GM19452 (cell line): Measurements from ENCODE around the gene UTF1.

Experiments used
- ATAC-seq: cut with Tn5 transposase; IDR thresholded peaks from one replicate; pipeline ENCODE4 v1.9.1; 2021; ENCODE audit not compliant: unreplicated experiment

The UTF1 gene, protein sequence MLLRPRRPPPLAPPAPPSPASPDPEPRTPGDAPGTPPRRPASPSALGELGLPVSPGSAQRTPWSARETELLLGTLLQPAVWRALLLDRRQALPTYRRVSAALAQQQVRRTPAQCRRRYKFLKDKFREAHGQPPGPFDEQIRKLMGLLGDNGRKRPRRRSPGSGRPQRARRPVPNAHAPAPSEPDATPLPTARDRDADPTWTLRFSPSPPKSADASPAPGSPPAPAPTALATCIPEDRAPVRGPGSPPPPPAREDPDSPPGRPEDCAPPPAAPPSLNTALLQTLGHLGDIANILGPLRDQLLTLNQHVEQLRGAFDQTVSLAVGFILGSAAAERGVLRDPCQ

DNA sequence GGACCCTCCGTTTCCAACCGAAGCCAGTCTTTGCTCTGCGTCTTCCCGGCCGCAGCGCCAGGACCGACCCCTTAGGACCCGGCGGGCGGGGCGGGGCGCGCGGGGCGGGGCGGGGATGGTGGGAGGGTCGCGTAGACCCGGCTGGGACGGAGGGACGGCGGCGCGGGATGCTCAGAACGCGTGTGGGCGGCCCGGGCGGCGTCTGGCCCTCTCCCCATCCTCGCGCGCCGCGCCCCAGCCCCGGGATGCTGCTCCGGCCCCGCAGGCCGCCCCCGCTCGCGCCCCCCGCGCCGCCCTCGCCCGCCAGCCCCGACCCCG is at the start of gene UTF1:
Gene UTF1 (plus strand): TSS at position 174 of the 318 bp plus-strand sequence. CDS start 72 bp downstream, at position 246.
- ATAC-seq: no peak

DNA sequence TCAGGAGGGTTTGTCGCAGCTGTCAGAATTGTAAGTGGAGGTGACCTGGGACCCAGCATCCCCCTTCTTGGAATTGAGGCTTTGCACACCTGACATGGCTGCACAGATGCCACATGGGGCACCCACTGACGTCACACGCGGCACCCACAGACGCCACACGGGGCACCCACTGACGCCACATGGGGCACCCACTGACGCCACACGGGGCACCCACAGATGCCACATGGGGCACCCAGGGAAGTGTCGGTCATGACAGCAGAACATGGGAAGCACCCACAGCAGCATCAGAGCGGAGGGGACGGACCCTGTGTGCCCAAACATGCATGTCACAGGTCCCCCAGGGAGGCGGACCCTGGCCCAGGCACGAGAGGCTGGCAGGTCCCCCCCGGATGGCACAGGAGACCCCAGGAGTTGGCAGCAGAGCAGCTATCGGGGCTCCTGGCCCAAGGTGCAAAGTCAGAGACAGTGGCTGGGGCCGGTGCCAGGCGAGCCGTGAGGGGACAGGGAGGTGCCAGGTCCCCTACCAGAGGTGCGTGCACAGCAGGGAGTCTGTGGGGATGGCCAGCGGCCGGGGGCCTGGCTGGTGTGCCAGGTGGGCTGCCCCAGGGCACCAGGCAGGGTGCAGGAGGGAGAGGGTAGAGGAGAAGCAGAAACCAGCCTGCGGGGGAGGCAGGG is 48.9 kb upstream of the UTF1 start:
- no peak for ATAC-seq

DNA sequence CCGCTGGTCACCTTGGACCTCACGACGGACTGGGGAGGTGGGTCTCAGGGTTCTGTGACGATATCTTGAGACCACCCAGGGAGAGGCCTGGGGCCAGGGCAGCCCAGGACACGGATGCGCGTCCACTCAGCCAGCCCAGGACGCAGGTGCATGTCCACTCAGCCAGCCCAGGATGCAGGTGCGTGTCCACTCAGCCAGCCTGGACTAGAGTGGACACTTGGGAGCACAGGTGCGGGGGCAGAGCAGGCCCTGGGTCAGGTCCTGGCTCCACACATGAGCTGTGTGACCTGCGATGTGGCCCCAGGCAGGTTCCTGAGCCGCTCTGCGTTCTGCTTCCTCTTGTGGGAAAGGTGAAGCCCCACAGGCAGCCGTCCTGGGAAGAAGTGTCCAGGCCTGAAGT is 47.8 kb upstream of the UTF1 start:
- no peak for ATAC-seq

DNA sequence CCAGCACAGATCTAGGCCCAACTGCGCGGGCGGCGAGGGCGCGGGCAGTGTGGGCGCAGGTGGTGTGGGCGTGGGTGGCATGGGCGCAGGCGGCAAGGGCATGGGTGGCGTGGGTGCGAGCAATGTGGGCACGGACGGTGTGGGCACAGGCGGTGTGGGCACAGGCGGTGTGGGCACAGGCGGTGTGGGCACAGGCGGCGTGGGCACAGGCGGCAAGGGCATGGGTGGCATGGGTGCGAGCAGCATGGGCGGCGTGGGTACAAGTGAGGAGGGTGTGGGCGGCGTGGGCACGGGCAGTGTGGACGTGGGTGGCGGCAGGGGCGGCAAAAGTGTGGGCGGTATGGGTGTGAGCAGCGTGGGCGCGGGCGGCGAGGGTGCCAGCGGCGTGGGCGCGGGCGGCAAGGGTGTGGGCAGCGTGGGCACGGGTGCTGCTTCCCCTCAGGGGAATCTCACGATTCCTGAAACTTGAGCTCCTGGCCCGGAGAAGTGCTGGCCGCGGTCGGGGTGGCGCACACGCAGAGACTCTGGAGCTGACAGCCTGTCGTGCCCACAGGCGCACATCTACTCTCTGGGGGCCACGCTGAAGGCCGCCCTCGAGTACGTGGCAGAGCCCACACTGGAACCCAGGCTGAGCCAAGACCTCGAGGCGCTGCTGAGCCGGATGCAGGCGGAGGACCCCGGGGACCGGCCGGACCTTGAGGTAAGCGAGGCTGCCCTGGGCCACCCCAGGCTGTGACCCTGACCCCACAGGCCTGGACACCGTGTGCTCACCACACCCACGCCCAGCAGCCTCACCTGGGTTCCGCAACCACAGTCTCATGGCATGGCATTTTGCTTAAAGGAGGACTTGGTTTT is 47.0 kb upstream of the UTF1 start:
- ATAC-seq: no peak

DNA sequence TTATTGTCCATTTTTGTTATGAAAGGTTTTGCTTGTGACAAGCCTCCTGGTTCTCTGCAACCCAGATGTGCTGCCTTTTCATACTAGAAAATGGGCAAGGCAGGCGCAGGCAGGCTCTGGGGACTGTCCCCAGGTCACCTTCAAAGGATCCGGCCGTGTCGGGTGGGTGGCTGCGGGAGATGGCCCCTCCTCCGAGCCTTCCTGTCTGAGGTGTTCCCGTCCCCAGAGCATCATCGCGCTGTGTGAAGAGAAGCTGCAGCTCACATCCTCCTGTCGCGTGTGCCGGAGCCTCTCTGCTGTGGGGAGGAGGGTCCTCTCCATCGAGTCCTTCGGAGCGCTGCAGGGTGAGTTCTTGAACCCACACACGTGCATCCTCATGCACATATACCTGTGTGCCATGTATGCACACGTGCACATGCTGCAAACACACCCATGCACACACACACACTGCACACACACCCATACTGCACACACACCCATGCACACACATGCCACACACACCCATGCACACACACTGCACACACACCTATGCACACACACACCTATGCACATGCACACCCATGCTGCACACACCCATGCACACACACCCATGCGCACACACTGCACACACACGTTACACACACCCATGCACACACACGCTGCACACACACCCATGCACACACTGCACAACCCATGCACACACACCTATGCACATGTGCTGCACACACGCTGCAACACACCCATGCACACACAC is 46.2 kb upstream of the UTF1 start:
- no peak for ATAC-seq

DNA sequence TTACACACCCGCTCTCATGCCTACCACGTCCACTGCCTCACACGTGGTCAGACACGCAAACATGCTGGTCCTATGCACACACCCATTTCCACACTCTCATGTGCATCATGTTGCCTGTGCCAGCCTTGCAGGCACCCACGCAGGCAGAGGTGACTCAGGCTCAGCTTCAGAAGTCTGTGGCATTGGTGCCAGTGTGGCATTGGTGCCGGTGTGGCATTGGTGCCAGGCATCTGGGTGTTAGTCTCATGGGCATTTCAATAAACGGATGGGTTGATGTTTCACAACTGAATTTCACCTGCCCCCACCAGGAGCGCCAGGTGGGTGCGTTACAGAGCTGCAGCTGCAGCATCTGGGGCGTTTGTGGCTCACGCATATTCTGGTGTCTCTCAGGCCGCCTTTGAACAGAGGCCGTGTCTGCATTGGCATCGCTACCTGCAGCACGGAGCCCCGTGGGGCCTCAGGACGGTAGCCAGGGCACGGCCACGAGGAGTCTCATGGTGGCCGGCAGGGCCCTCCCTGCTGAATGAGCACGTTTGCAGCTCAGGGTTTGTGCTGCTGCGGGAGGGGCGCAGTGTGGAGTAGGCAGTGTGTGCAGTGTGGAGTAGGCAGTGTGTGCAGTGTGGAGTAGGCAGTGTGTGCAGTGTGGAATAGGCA is 45.3 kb upstream of the UTF1 start:
- ATAC-seq: no peak

DNA sequence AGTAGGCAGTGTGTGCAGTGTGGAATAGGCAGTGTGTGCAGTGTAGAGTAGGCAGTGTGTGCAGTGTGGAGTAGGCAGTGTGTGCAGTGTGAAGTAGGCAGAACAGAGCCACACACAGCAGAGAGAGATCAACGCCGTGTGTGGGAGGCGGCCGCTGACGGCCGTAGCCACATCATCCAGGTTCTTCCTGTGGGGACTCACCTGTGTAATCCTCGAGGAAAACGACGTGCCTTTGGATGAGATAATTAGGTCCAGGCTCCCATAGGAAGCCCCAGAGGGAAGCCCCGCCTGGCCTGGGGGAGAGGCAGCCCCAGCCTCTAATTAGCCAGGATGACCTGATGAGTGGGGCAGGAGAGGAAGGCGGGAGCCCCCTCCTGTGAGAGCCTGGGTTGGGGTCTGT is 44.6 kb upstream of the UTF1 start:
- no peak for ATAC-seq

DNA sequence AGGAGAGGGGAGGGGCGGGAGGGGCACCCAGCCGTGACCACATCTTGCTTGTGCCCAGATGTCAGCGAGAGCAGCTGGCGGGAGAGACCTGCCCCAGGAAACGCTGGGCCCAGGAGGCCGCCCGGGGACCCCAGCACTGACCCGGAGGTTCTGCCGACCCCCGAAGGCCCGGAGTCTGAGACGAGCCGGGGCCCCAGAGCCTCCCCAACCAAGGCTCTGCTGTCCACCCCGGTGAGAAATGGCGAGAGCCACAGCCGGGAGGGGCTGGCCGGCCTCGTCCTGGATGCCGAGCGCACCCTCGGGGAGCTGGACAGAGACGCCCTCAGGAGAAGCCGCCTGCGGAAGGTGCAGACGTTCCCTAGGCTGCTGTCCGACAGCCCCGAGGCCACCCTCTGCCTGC is 44.1 kb upstream of the UTF1 start:
- no peak for ATAC-seq

DNA sequence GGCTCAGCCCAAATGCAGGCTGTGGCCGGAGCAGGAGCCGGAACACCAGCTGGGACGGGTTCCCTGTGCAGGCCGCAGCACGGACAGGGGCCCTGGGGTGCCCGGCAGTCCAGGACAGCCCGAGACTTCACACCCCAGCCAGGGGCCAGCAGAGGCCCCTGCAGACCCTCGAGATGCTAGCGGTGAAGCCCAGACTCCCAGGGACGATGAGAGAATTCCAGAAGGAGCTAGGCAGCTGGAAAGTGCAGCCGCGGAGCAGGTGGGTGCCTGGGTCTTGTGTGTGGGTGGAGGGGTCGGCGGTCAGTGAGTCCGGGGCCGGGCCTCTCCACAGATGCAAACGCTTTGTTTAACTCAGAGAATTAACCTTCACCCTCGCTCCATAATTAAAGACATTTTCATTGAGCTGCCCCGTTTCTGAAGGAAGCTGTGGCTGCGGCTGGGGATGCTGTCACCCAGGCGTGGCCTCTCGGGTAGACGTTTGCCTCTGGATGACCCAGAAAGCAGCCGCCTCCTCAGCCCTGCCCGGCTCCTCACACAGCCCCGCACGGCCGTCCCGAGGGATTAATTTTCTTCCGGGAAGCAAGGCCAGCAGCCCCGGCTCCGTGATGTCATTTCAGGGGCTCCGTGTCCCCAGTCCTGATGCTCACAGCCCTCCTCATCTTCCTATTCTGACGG is 43.5 kb upstream of the UTF1 start:
- no peak for ATAC-seq

DNA sequence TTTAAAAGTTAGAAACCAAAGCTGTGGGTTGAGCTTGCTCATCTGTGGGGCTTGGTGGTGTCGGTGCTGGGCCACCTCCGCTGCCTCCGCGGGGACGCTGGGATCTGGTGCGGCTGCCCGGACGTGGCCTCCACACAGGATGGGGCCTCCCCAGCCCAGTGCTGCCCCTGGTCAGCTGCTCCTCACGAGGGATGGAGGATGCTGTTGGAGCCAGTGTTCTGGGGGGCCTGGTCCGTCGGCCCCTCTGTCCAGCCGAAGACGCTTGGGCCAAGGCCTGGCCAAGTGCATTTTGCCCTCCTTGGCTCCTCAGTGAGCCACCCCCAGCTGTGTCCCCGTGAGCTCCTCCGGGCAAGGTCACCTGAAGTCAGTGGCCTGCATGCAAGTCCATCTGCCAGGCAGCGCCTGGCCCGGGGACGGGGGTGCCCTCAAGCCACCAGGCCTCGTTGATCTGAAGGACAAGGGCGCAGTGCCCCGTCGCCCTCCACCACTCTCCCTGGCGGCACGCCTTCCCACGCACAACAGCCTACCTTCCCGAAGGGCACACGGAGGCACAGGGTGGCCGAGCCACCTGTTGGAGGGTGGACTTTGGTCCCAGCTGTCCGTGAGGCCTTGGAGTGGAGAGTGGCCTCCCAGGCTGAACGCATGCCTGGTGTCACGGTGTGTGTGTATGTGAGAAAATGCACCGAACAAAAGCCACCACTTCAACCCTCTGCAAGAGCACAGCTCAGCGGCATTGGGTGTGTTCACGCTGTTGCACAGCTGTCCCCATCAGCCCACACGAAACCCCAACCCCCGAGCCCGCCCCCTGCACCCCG is 42.7 kb upstream of the UTF1 start:
- ATAC-seq: no peak

DNA sequence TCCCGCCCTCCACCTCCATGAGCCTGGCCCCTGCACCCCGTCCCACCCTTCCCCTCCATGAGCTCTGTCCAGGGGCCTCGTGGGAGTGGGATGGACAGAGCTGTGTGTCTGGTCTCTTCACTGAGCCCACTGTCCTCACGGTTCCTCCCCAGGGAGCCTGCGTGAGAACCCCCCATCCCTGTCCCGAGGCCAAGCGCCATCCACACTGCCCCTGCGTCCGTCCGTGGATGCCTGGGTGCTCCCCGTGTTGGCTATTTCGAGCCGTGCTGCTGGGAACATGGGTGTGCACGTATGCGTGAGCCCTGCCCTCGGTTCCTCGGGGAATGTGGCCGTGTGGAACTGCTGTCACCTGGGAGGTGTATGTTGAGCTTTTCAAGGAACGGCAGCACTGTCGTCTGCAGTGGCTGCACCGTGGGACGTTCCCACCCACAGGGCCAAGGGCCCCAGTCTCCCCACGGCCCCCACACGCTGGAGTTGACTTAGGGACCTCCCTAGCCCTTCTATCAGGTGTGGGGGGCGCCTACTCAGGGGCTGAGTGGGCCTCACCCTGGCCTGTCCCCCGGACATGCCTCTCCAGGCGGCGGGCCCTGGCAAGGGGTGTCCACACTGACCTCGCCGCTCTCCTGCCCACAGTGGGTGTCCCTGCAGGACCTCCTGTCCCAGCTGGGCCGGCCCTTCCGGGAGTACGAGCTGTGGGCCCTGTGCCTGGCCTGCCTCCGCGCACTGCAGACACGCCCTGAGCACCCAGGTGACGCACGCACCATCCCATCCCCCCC is 41.9 kb upstream of the UTF1 start:
- ATAC-seq: no peak

DNA sequence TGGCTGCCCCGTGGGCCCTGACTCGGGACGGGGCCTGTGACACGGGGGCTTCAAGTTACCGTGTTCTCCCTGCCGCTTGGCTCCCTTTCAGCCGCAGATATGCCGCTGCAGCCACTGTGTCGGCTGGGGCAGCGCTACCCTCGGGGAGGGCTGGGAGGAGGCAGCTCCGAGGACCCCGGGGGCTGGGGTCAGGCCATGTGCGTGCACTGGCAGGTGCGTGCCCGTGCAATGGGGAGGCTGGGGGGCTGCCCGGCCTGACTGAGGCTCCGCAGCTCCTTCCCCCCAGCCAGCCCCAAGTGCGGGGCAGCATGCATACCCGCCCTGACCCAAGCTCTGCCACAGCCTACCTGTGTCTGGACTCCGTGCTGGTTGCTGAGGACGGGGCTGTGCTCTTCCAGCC is 40.8 kb upstream of the UTF1 start:
- ATAC-seq: no peak

DNA sequence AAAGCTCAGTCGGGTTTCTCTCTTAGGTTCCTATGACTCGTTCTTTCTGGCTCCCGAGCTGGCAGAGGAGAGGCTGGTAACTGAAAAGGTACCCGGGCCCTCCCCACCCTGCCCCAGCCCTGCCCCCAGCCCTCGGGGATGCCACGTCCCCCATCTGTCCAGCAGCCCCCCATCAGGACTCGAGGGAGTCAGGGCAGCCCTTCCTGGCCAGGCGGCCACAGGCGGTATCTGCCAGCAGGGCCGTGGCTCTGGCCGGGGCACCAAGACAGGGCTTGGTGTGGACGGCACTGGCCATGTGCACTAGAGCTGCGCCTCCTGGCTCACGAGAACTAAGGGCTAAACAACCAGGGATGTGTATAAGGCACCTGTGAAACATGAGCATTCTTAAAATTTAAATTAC is 40.3 kb upstream of the UTF1 start:
- no peak for ATAC-seq

DNA sequence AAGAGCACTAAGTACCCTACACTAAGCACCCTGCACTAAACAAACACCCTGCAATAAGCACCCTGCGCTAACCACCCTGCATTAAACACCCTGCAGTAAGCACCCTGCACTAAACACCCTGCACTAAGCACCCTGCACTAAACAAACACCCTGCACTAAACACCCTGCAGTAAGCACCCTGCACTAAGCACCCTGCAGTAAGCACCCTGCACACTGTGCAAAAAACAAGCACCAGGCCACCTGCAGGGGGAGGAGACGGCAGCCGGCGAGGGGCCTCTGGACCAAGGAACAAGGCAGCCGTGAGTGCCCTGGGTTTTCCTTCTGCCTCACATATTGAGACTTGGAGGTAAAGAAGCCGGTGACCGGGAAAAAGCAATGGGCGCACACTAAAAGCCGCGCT is 39.8 kb upstream of the UTF1 start:
- no peak for ATAC-seq

DNA sequence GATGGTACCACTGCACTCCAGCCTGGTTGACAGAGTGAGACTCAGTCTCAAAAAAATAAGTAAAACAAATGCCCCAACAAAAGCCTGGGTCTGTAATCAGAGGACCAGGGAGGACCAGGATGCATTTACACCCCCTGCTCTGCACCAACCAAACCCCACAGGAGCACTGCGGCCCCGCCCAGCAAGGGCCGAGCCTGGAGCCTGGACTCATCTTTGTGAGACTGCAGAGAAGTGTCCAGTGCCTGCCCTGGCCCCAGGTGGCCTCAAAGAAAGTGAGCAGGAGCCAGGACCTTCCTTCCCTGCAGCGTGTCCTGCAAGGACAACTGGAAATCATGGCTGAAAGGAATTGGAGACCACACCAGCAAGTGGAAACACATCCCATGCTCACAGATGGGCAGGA is 38.4 kb upstream of the UTF1 start:
- no peak for ATAC-seq

DNA sequence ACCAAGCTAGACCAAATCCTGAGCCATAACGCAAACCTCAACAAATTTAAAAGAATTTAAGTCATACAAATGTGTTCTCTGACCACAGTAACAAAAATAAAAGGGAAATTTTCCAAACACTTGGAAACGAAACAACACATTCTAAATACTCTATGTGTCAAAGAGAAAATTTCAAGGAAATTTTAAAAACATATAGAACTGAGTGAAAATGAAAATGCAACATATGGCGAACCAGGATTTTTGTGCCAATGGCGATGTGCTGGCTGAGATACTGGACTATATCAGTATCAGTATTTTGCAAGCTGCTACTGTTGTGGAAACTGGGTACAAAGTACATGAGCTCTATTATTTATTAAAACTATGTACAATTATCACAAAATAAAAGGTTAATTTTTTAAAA is 35.9 kb upstream of the UTF1 start:
- ATAC-seq: no peak

DNA sequence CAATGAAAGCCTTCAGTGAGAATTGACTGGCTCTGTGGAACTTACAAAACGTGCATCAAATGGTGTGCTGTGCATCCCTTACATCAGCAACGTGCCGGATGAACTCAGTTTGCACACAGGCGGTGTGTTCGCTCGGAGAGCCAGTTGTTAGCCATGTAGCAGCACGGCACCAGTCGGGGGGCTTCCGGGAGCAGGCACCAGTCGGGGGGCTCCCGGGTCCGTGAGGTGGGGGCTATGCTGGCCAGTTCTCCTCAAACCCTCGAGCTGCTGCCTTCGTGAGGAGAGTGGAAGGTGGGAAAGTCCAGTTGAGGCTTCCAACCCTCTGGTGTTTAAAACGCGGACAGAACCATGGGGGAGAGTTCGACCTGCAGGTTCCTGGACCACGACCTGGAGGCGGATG is 34.9 kb upstream of the UTF1 start:
- no peak for ATAC-seq

DNA sequence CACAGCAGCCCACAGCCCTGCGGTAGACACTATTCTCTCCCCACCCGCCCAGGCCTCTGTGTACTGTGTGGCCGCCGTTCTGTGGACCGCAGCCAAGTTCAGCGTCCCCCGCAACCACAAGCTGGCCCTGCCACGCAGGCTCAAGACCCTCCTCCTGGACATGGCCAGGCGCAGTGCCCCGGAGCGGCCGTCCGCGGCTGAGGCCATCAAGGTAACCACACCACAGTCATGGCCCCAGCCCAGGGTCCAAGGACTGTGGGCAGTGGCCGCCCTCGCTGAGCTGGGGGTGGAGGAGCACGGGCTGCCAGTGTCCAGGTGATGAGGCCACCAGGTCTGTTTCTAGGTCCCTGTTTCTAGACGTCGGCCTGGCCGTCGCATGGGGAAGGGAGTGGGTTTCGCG is 34.4 kb upstream of the UTF1 start:
- no peak for ATAC-seq
